HG03139 (cell line): ENCODE measurements around the gene PROS1.

Experiments
- ATAC-seq: cut with Tn5 transposase; IDR thresholded peaks from one replicate; pipeline ENCODE4 v1.9.1; 2021; ENCODE audit not compliant: unreplicated experiment

Gene PROS1

GRCh38 chr3:93973131-93974126, at the start of gene PROS1:
PROS1 (minus strand) TSS chr3:93973896; CDS start chr3:93973749, 147 bp downstream.
- ATAC-seq, result peak; percentile 82

GRCh38 chr3:94020293-94020692, 46.6 kb upstream of the PROS1 start:
- ATAC-seq, result no peak

DNA sequence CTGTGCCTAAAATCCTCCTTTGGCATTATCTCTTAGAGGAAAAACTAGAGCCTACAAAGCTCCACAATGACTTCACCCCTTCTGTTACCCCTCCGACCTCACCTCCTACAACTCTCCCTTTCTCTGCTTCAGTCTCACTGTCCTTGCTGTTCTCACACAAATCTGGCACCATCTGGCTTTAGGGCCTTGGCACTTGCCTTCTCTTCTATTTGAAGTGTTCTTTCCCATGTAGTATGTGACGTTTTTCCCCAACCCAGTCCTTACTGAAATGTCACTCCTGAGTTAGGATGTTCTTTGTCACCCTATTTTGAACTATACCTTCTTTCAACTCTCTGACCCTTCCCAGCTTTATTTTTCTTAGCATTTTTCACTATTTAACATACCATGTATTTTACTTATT, 46.0 kb upstream of the PROS1 start:
- ATAC-seq, result no peak

- ATAC-seq, result no peak
These were observed 41.3 kb upstream of the PROS1 start for GRCh38 chr3:94015025-94015424.

DNA sequence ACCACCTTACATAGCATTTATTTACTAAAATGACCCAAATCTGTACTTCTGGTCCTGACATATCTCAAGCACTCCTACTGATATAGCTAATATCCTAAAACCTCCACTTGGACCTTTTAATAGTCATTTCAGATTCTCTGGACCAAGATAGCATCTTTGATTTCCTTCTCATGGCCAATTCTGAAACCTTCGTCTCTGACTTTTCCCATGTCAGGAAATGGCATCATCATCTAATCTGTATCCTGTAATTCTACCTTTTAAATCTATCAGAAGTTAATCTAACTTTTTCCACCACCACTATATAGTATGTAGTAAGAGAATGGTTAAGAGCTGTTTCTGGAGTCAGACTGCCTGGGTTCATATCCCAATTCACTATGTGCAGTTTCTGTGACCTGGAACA, 38.5 kb upstream of the PROS1 start:
- no peak for ATAC-seq

DNA sequence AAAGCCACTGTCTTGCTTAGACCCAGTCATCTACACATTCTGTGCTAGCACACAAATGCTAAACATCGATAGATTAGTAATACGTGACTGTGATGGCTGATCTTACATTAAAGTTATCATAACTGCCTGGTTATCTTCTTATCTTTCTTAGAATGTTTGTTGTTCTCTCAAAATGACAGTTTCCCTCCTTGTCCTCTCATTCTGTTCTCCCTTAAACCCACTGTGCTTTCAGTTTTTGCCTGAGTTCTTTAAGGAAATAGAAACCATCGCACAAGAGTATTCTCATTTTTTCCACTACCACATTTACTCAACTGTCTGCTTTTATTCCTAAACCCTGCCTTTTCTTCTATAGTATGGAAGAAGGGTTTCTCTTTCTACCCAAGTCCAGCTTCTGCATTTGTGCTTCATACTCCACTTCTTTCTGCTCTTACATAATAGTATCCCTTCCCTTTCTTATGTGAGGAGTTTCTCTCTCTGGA, 37.6 kb upstream of the PROS1 start:
- no peak for ATAC-seq

DNA sequence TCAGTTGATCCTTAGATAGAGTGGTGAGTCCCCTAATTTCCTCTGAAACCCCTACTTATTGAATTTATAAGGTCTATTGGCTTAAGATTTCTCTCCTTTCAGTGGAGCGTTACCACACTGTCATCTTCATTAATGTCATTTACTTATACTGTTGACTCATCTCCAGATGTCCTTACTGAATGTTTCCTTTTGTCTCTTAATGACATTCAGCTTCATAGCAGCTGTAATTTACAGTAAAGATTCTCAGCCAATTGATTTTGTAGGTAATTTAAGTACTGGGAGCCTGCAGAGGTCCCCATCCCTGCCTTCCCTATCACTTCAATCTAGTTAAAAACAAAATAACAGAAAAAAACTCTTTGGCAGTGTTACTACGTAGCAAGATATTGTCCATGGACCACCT, 35.9 kb upstream of the PROS1 start:
- ATAC-seq, result no peak

DNA sequence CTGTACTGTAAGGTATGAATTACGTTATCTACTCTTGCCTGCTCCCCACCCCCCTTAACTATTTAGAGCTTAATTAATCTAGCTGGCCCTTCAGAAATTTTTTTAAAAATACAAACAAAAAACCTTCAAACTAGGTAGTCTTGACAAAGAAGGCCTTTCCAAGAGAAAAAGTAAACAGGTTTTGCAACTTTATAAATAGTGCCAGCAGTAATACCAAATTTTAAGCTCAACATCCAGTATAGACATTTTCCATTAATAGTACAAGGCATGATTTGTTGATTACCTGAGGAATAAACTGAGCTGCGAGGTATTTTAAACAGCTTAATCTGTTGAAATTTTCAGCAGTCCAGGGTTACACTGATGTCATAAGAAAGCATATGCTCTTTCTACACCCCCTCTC, 34.6 kb upstream of the PROS1 start:
- no peak for ATAC-seq

GRCh38 chr3:94004301-94004910, 30.7 kb upstream of the PROS1 start:
- ATAC-seq, result peak; percentile 94

DNA sequence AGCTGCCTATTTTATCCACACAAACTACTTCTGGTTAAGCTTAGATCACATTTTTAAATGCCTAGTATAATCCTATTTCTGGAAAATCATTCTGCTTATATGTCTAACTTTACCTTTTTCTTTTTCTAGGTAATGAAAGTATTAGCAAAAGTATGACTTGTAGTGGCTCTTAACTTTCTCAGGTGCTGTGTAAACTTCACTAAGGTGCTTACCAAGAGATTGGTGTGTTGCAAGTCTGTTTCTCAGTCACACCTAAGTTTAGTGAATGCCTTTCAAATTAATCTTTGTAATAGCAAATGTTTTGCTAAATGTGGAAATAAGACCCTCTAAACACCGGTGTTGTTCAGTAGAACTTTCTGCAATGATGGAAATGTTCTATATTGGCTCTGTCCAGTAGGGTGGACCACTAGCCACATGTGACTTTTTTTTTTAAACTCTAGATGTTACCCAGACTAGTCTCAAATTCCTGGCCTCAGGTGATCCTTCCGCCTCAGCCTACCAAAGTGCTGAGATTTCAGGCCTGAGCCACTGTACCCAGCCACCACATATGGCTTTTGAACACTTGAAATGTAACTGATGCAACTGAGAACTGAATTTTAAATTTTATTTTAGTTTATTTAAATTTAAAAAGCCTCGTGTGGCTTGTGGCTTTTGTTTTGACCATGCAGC, 28.3 kb upstream of the PROS1 start:
- no peak for ATAC-seq

GRCh38 chr3:94001191-94001590, 27.5 kb upstream of the PROS1 start:
- no peak for ATAC-seq

DNA sequence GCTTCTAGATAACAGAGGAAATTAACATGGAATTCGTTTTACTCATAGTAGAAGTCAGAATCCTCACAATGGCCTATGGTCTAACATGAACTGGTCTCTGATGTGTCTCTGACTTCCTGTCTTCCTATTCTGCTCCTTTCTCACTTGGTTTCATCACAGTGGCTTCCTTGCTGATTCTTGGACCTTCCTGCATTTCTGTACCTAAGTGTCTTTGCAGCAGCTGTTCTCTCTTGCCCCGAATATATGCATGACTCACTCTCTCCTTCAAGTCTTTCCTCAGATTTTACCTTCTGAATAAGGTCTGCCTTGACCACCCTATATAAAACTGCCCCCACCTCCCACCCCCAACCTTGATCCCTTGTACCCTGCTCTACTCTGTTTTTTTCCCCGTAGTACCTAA, 20.4 kb upstream of the PROS1 start:
- no peak for ATAC-seq

- no peak for ATAC-seq
These were observed 18.5 kb upstream of the PROS1 start for GRCh38 chr3:93992207-93992606.

DNA sequence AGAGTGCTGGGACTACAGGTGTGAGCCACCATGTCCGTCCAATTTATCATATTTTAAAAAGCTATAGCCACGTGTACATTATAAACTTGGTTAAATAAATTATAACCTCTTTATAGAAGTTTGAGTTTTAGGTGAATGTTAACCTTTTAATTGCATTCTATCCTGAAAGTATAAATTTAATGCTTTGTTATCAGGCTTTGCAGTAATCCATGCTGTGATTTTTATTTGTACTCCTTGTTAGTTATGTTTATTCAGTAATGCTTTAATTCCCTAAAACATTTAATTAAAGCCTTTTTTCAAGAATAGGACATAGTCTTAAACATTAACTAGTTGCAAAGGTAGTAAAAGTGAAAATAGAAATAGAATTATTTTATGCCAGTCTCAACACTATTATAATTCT, 17.9 kb upstream of the PROS1 start:
- no peak for ATAC-seq

GRCh38 chr3:93989241-93989640, 15.5 kb upstream of the PROS1 start:
- no peak for ATAC-seq

DNA sequence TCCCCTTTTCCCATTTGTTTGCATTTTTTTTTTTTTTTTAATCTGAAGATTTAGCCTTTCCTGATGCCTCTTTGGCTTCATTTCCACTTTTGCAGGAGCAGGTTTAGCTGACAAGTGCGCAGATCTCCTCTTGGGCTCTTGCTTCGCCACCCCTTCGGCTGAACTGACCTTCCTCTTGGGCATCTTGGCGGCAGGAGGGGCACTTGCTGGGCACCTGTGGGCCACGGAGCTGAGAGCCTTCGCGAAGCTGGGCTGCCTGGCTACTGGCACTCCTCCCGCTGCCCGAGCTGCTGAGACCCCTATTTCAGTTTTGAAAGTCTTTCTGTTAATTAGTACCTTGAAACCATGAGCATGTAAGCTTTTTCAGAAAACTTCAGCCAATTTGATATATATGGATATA, 15.1 kb upstream of the PROS1 start:
- no peak for ATAC-seq

- no peak for ATAC-seq
These were observed 14.6 kb upstream of the PROS1 start for GRCh38 chr3:93988283-93988682.

- no peak for ATAC-seq
These were observed 10.9 kb upstream of the PROS1 start for GRCh38 chr3:93984618-93985017.

- ATAC-seq, result no peak
These were observed 9.7 kb upstream of the PROS1 start for GRCh38 chr3:93983408-93983807.

DNA sequence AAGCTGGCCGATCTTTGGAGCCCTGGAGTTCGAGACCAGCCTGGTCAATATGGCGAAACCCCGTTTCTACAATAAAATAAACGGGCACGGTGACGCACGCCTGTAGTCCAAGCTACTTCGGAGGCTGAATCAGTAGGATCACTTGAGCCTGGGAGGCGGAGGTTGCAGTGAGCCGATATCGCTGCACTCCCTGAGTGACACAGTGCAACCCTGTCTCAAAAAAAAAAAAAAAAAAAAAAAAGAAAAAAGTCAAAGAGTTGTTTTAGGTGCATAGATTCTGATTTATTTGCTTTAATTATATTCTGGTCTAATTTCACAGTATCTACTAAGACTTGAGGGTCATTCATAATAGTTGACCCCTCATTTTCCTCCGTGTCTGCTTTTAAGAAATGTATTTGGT, 8.0 kb upstream of the PROS1 start:
- ATAC-seq, result no peak

DNA sequence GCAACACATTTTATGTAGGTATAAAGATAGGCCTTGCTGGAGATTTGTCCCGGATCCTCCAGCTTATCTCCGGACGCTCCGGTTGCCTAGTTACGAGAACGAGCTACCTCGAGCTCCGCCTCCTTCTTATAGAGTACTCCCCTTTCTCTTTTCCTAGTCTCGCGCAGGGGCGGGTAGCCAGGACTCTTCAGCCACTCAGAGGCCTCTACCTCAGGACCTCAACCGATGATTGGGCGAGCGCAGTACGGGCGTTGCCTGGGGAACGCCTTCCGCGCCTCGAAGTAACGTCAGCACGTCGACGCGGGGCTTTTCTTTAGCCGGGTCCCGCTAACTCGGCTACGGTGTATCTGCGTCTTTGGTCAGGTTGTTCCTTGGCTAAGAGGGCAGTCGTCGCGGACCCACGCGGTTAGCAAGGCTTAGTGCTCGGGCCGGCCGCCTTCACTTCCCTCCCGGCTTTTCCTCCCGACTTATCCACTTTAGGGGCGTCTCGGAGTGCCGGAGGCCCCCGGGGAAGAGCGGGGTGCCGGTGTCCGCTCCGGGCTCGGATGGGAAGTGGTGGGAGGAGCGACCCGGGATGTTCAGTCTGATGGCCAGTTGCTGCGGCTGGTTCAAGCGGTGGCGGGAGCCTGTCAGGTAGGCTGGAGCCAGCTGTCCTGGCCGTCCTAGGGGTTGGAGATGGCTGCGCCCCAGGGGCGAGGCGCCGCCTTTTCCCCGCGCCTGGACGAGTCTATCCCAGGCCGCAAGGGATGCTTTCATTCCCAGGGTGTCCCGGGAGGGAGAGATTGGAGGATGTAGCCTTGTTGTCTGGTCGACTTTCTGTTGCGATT, 6.4 kb upstream of the PROS1 start, which contains the start of gene ARL13B:
Gene ARL13B, plus strand, starts transcription at position 306 of the 827 bp plus-strand sequence. Its CDS starts 269 bp downstream, at position 575.
- peak; percentile 100 for ATAC-seq
